GM12878 (cell line): ENCODE measurements around the gene RAP1GAP. TPM values are rescaled to one million over a fixed set of nuclear protein-coding genes. Genes with fewer than 3 reads are reported as not detected.

Experiments used
- ATAC-seq: fragments of 200-7000 bp; cut with Tn5 transposase; 3 replicates; pipeline ENCODE4 v1.9.1; 2020; ENCODE audit warnings: mild to moderate bottlenecking, moderate library complexity
- BruUV-seq: library from RNA; stranded (reverse); fragments of 400-500 nt; replicated peaks from 2 replicates; lab custom pipeline; 2021; lab: Mats Ljungman, UMichigan
- CTCF ChIA-PET: fragments of 300-600 bp; sonication (Branson Sonifier 250); formaldehyde crosslinking; extraction: SDS; loops from one replicate; lab custom pipeline; 2021; ENCODE audit warnings: inconsistent platforms; lab: Yijun Ruan, JAX
- POLR2A ChIA-PET: fragments of 350-600 bp; formaldehyde crosslinking; extraction: SDS; loops from one replicate; lab custom pipeline; 2021; ENCODE audit warnings: inconsistent platforms; lab: Charles Lee
- RAD21 ChIA-PET: fragments of 300-600 bp; sonication (Branson Sonifier 250); formaldehyde crosslinking; loops from one replicate; lab custom pipeline; 2023; ENCODE audit warnings: antibody characterized with exemption; ENCODE audit not compliant: unreplicated experiment; lab: Charles Lee
- SMC1A ChIA-PET: fragments of 300-600 bp; sonication (Branson Sonifier 250); formaldehyde crosslinking; loops from one replicate; lab custom pipeline; 2023; ENCODE audit not compliant: unreplicated experiment, uncharacterized antibody; lab: Charles Lee
- DNase-seq: peaks from one replicate; pipeline ENCODE4 v3.0.0-alpha.2; 2011; ENCODE audit warnings: low read depth, low spot score
- FAIRE-seq: peaks from 3 replicates; lab custom pipeline; 2011; peaks lifted over from hg19 to GRCh38; lab: Jason Lieb, UNC
- H2AFZ ChIP-seq: 2 replicates; pipeline ENCODE4 v1.6.0; 2011; ENCODE audit warnings: low read depth, low read length, control low read depth; ENCODE audit not compliant: control insufficient read depth
- H3K27ac ChIP-seq: 2 replicates; pipeline ENCODE4 v1.5.1; 2011; ENCODE audit warnings: control low read depth; ENCODE audit not compliant: control insufficient read depth, insufficient read depth
- H3K27me3 ChIP-seq, 2 experiments: replicated peaks in 1 of 2; 2 replicates each; pipeline versions ENCODE4 v1.6.0 to v1.6.1; 2011; ENCODE audit warnings: low read length in 1 of 2; ENCODE audit not compliant: control insufficient read depth in 2 of 2, insufficient read depth in 2 of 2
- H3K36me3 ChIP-seq, 2 experiments: 2 replicates each; pipeline ENCODE4 v1.5.1; 2011; ENCODE audit warnings: low read length in 1 of 2; ENCODE audit not compliant: control insufficient read depth in 2 of 2, insufficient read depth in 2 of 2
- H3K4me1 ChIP-seq: 2 replicates; pipeline ENCODE4 v1.6.1; 2011; ENCODE audit warnings: mild to moderate bottlenecking, low read length, moderate library complexity, mixed read lengths; ENCODE audit not compliant: control insufficient read depth, insufficient read depth
- H3K4me2 ChIP-seq: 2 replicates; pipeline ENCODE4 v1.6.0; 2011; ENCODE audit warnings: control low read depth; ENCODE audit not compliant: control insufficient read depth, insufficient read depth
- H3K4me3 ChIP-seq: fragments of 200-600 bp; sonication (generic); 2 replicates; pipeline ENCODE4 v1.5.1; 2016
- H3K79me2 ChIP-seq: 2 replicates; pipeline ENCODE4 v1.6.0; 2011; ENCODE audit warnings: low read length; ENCODE audit not compliant: control insufficient read depth, insufficient read depth
- H3K9ac ChIP-seq: 2 replicates; pipeline ENCODE4 v1.8.0; 2011; ENCODE audit warnings: low read length, control low read depth, mixed read lengths; ENCODE audit not compliant: control insufficient read depth, insufficient read depth
- H3K9me3 ChIP-seq: replicated peaks from 3 replicates; pipeline ENCODE4 v1.5.1; 2011; ENCODE audit warnings: mild to moderate bottlenecking, low read length; ENCODE audit not compliant: control insufficient read depth, insufficient read depth
- H4K20me1 ChIP-seq: 2 replicates; pipeline ENCODE4 v1.6.0; 2011; ENCODE audit not compliant: control insufficient read depth, insufficient read depth
- EP300 ChIP-seq, 2 experiments: fragments of 150-350 bp in 1 of 2; IDR thresholded peaks; 2 replicates each; pipeline ENCODE4 v1.6.1; 2011 to 2012; ENCODE audit warnings: low read depth in 2 of 2, low read length in 2 of 2, borderline replicate concordance in 1 of 2, improper control_type of control experiment in 1 of 2, inconsistent platforms in 1 of 2; ENCODE audit not compliant: control insufficient read depth in 1 of 2
- HDGF ChIP-seq: fragments of 450-650 bp; IDR thresholded peaks from 2 replicates; pipeline ENCODE4 v1.6.1; 2016; ENCODE audit warnings: antibody characterized with exemption
- IKZF2 ChIP-seq, 2 experiments: fragments of 450-650 bp; IDR thresholded peaks; 2 replicates each; pipeline ENCODE4 v1.6.1; 2017; ENCODE audit warnings: mild to moderate bottlenecking in 2 of 2, moderate library complexity in 2 of 2
- MYC ChIP-seq: IDR thresholded peaks from 2 replicates; pipeline ENCODE4 v1.6.1; 2011; ENCODE audit warnings: mild to moderate bottlenecking, low read length, moderate library complexity, inconsistent platforms; ENCODE audit not compliant: insufficient read depth, insufficient replicate concordance, insufficient read length, severe bottlenecking
- NFIC ChIP-seq: IDR thresholded peaks from 2 replicates; pipeline ENCODE4 v1.6.1; 2012; ENCODE audit warnings: low read depth, mild to moderate bottlenecking, inconsistent platforms, low read length, moderate library complexity
- NFXL1 ChIP-seq: fragments of 450-650 bp; IDR thresholded peaks from 2 replicates; pipeline ENCODE4 v1.6.1; 2017; ENCODE audit warnings: antibody characterized with exemption, mild to moderate bottlenecking, borderline replicate concordance
- PML ChIP-seq: IDR thresholded peaks from 2 replicates; pipeline ENCODE4 v1.6.1; 2012; ENCODE audit warnings: low read length, inconsistent platforms
- POLR2A ChIP-seq: IDR thresholded peaks from 2 replicates; pipeline ENCODE4 v1.6.1; 2011; ENCODE audit warnings: low read depth, mild to moderate bottlenecking, low read length
- RUNX3 ChIP-seq: IDR thresholded peaks from 2 replicates; pipeline ENCODE4 v1.6.1; 2012; ENCODE audit warnings: low read length, inconsistent platforms
- SRF ChIP-seq, 2 experiments: IDR thresholded peaks; 2 replicates each; pipeline ENCODE4 v1.6.1; 2011; ENCODE audit warnings: low read depth in 2 of 2, low read length in 2 of 2, mild to moderate bottlenecking in 1 of 2, moderate library complexity in 1 of 2
- YBX1 ChIP-seq: fragments of 450-650 bp; IDR thresholded peaks from 2 replicates; pipeline ENCODE4 v1.6.1; 2016; ENCODE audit warnings: antibody characterized with exemption
- WGBS: methylation state at CpG from one replicate; pipeline ENCODE4 v1.1.6; 2016; ENCODE audit warnings: low lambda C conversion rate; ENCODE audit not compliant: insufficient replicate concordance, insufficient coverage; ENCODE audit errors: missing lambda C conversion rate; 5-methylcytosine and 5-hydroxymethylcytosine counted together
- in situ Hi-C: fragments of 300-500 bp; cut with MboI; formaldehyde crosslinking; loops from 9 replicates; pipeline ENCODE4 v1.14.3; 2018; ENCODE audit warnings: mixed read lengths
- intact Hi-C: fragments of 100-400 bp; cut with micrococcal nuclease; formaldehyde crosslinking; loops from one replicate; pipeline ENCODE4 v1.14.2; 2022; ENCODE audit not compliant: unreplicated experiment
- polyA plus RNA-seq, 11 experiments: library from polyadenylated mRNA; depleted of rRNA in 4 of 11; unstranded in 6 of 11; stranded (reverse) in 5 of 11; fragments of >200 nt; fragmentation: Nextera tagmentation in 4 of 11; fragmentation: Illumina TruSeq in 1 of 11; extraction: Ambion mirVana in 4 of 11; extraction: Trizol in 1 of 11; gene quantifications; 1 replicate in 1 of 11; 2 replicates in 10 of 11; pipeline versions ENCODE4 v1.2.1 to v1.2.3, GENCODE V29; 2011 to 2016; ENCODE audit warnings: inconsistent platforms in 2 of 11, missing spikeins in 2 of 11, low read depth in 1 of 11
- total RNA-seq, 4 experiments: library from RNA; depleted of rRNA in 3 of 4; stranded (reverse); fragments of >200 nt in 3 of 4; fragmentation: Illumina TruSeq in 1 of 4; extraction: Trizol in 1 of 4; gene quantifications; 2 replicates each; pipeline versions ENCODE4 v1.2.1 to v1.2.3, GENCODE V29; 2013 to 2021
- TF ChIP-seq, protein P1 (sequence below): IDR thresholded peaks from 2 replicates; pipeline ENCODE4 v1.6.1; 2012; ENCODE audit warnings: low read depth, low read length, improper control_type of control experiment
- TF ChIP-seq, protein P2 (sequence below): fragments of 150-350 bp; IDR thresholded peaks from 2 replicates; pipeline ENCODE4 v1.6.1; 2014; ENCODE audit warnings: mild to moderate bottlenecking, low read depth, low read length
- TF ChIP-seq, protein P3 (sequence below): IDR thresholded peaks from 2 replicates; pipeline ENCODE4 v1.6.1; 2011; ENCODE audit warnings: low read depth, mild to moderate bottlenecking, low read length, moderate library complexity, borderline replicate concordance; ENCODE audit errors: extremely low read depth
- TF ChIP-seq, protein P4 (sequence below): fragments of 450-650 bp; IDR thresholded peaks from 2 replicates; pipeline ENCODE4 v1.6.1; 2017; ENCODE audit warnings: mild to moderate bottlenecking, low read depth, inconsistent platforms; ENCODE audit not compliant: poor library complexity, severe bottlenecking

RAP1GAP gene
- total and polyA plus RNA-seq, 10 of the 15 experiments (the other 5 are each of a cell fraction or from before 2014, with no cell fraction given), result 0.04 to 0.96 (median 0.09) TPM; not detected in 3

DNA sequence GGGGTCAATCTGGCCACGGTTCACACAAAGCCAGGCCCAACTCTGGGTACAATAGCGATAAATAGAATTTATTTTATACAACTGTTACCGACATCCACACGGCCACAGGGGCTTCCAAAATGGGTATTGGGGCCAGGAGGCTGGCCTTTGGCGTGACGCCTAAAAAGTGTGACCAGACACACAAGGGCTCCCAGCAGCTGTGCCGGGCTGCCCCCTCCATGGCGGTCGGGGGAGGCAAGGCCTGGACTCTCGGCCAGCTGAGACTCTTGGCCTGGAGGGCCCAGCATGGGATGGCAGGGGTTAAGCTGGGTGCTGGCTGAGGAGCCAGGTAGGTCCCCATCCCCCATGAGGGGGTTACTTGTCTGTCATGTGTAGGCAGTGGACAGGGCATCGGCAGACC lies 73.0 kb downstream of the RAP1GAP start:
- POLR2A ChIA-PET, result no interaction called here
- Histone ChIP-seq H3K9ac (no peak overlapping the region), H2AFZ (no peak overlapping the region), H4K20me1 (no peaks in the 10 kb centered on the region), H3K79me2 (no peaks in the 10 kb centered on the region), H3K36me3 (no peaks in the 10 kb centered on the region), H3K4me2 (no peak overlapping the region), H3K4me1 (no peaks in the 10 kb centered on the region), H3K4me3 (no peak overlapping the region), H3K27me3 (no peaks in the 10 kb centered on the region), H3K9me3 (no peaks in the 10 kb centered on the region), H3K27ac (no peak overlapping the region)
- RAD21 ChIA-PET, result interaction anchor here (1.8 kb wide), 1 partner anchor 226 kb away, joined by 5 read pairs; no protein-coding TSS in a partner anchor
- BruUV-seq, result no TSS peak
- intact Hi-C loops, result no loop called here
- TF ChIP-seq POLR2A (no peak), YBX1 (no peak), EP300 (IDR thresholded peaks at IDR 0.05; ENCODE audit: borderline replicate concordance in 1 of 2, control insufficient read depth in 1 of 2, low read depth in 2 of 2, low read length in 2 of 2) (no peak), RUNX3 (no peak), HDGF (no peak), IKZF2 (IDR thresholded peaks at IDR 0.05) (no peak), MYC (no peak), NFXL1 (no peak), SRF (IDR thresholded peaks at IDR 0.05; ENCODE audit: low read depth in 2 of 2, low read length in 2 of 2) (no peak), PML (no peak), NFIC (no peak)
- TF ChIP-seq, protein P1, sequence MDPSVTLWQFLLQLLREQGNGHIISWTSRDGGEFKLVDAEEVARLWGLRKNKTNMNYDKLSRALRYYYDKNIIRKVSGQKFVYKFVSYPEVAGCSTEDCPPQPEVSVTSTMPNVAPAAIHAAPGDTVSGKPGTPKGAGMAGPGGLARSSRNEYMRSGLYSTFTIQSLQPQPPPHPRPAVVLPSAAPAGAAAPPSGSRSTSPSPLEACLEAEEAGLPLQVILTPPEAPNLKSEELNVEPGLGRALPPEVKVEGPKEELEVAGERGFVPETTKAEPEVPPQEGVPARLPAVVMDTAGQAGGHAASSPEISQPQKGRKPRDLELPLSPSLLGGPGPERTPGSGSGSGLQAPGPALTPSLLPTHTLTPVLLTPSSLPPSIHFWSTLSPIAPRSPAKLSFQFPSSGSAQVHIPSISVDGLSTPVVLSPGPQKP, result no peak
- TF ChIP-seq, protein P2, sequence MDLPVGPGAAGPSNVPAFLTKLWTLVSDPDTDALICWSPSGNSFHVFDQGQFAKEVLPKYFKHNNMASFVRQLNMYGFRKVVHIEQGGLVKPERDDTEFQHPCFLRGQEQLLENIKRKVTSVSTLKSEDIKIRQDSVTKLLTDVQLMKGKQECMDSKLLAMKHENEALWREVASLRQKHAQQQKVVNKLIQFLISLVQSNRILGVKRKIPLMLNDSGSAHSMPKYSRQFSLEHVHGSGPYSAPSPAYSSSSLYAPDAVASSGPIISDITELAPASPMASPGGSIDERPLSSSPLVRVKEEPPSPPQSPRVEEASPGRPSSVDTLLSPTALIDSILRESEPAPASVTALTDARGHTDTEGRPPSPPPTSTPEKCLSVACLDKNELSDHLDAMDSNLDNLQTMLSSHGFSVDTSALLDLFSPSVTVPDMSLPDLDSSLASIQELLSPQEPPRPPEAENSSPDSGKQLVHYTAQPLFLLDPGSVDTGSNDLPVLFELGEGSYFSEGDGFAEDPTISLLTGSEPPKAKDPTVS, result no peak
- TF ChIP-seq, protein P3, sequence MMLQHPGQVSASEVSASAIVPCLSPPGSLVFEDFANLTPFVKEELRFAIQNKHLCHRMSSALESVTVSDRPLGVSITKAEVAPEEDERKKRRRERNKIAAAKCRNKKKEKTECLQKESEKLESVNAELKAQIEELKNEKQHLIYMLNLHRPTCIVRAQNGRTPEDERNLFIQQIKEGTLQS, result no peak
- TF ChIP-seq, protein P4, sequence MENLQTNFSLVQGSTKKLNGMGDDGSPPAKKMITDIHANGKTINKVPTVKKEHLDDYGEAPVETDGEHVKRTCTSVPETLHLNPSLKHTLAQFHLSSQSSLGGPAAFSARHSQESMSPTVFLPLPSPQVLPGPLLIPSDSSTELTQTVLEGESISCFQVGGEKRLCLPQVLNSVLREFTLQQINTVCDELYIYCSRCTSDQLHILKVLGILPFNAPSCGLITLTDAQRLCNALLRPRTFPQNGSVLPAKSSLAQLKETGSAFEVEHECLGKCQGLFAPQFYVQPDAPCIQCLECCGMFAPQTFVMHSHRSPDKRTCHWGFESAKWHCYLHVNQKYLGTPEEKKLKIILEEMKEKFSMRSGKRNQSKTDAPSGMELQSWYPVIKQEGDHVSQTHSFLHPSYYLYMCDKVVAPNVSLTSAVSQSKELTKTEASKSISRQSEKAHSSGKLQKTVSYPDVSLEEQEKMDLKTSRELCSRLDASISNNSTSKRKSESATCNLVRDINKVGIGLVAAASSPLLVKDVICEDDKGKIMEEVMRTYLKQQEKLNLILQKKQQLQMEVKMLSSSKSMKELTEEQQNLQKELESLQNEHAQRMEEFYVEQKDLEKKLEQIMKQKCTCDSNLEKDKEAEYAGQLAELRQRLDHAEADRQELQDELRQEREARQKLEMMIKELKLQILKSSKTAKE, result no peak
- in situ Hi-C loops, result no loop called here
- CTCF ChIA-PET, result interaction anchor here (0.6 to 1.4 kb wide), 6 partner anchors 28 to 411 kb away, joined by 3 to 6 read pairs (median 4); no protein-coding TSS in a partner anchor
- SMC1A ChIA-PET, result interaction anchor here (0.9 kb wide), 1 partner anchor 62 kb away, joined by 3 read pairs; no protein-coding TSS in a partner anchor
- 31% methylated on average over 11 of the region's 11 CpGs for WGBS
- DNase-seq (no peak), ATAC-seq (no peak), FAIRE-seq (no peak)
